RCC 7860 (cell line): ENCODE results near the gene DTNBP1.

Source experiments
- DNase-seq: peaks from one replicate; pipeline ENCODE4 v3.0.0-alpha.2; 2015; ENCODE audit warnings: low spot score
- FAIRE-seq: peaks from 2 replicates; lab custom pipeline; 2012; peaks lifted over from hg19 to GRCh38; lab: Jason Lieb, UNC

Gene DTNBP1

GRCh38 chr6:15506066-15506465, 156.8 kb downstream of the DTNBP1 start:
- no peak for DNase-seq

GRCh38 chr6:15505463-15505918, 157.3 kb downstream of the DTNBP1 start:
- FAIRE-seq = no peak
- no peak for DNase-seq

More at GRCh38 chr6:15506066-15506465, 156.8 kb downstream of the DTNBP1 start:
- no peak for FAIRE-seq

GRCh38 chr6:15504581-15505350, 158.1 kb downstream of the DTNBP1 start:
- DNase-seq (peak; percentile 86), FAIRE-seq (peak; percentile 88)

- FAIRE-seq (no peak), DNase-seq (no peak)
Measured at GRCh38 chr6:15504040-15504495, 158.8 kb downstream of the DTNBP1 start.

GRCh38 chr6:15503346-15503680, 159.5 kb downstream of the DTNBP1 start:
- DNase-seq (no peak), FAIRE-seq (no peak)

GRCh38 chr6:15502446-15503345, 160.1 kb downstream of the DTNBP1 start:
- FAIRE-seq (no peak), DNase-seq (no peak)

GRCh38 chr6:15501826-15502445, 160.9 kb downstream of the DTNBP1 start:
- no peak for FAIRE-seq
- DNase-seq = no peak

- FAIRE-seq = no peak
- DNase-seq = no peak
Measured at GRCh38 chr6:15500901-15501825, 161.7 kb downstream of the DTNBP1 start.

GRCh38 chr6:15500078-15500740, 162.6 kb downstream of the DTNBP1 start:
- FAIRE-seq = no peak
- DNase-seq = no peak

GRCh38 chr6:15499591-15499990, 163.2 kb downstream of the DTNBP1 start:
- no peak for DNase-seq
- FAIRE-seq = no peak

GRCh38 chr6:15499125-15499524, 163.7 kb downstream of the DTNBP1 start:
- FAIRE-seq (no peak), DNase-seq (no peak)

- FAIRE-seq (no peak), DNase-seq (no peak)
Measured at GRCh38 chr6:15498640-15499039, 164.2 kb downstream of the DTNBP1 start.

GRCh38 chr6:15496345-15497131, 166.3 kb downstream of the DTNBP1 start:
- DNase-seq = no peak
- no peak for FAIRE-seq

GRCh38 chr6:15495375-15495901, 167.4 kb downstream of the DTNBP1 start:
- no peak for FAIRE-seq
- no peak for DNase-seq

GRCh38 chr6:15493437-15494168, 169.2 kb downstream of the DTNBP1 start:
- DNase-seq = no peak
- FAIRE-seq = no peak

- DNase-seq = no peak
- no peak for FAIRE-seq
Measured at GRCh38 chr6:15491986-15492269, 170.9 kb downstream of the DTNBP1 start.

- FAIRE-seq = no peak
- peak; percentile 24 for DNase-seq
Measured at GRCh38 chr6:15491255-15491985, 171.4 kb downstream of the DTNBP1 start.
